GM13977 (cell line): ENCODE results near the gene RANBP9.

Experiments used
- DNase-seq: peaks from one replicate; pipeline ENCODE4 v3.0.0; 2012; ENCODE audit warnings: low spot score
- CTCF ChIP-seq: IDR thresholded peaks from 2 replicates; pipeline ENCODE4 v1.5.1; 2012; ENCODE audit warnings: mild to moderate bottlenecking, control low read depth; ENCODE audit not compliant: insufficient read depth; ENCODE audit errors: extremely low read depth, missing control alignments
- in situ Hi-C: fragments of 300-500 bp; cut with MboI; formaldehyde crosslinking; loops from one replicate; pipeline ENCODE4 v1.12.0; 2022; ENCODE audit warnings: low sequenced_read_pairs, low pct_unique_long_range_greater_than_20kb, mixed read lengths, inconsistent platforms; ENCODE audit not compliant: unreplicated experiment

The RANBP9 gene

GRCh38 chr6:13682346-13682745 is 29.3 kb downstream of the RANBP9 start:
- in situ Hi-C loops = no loop called here
- DNase-seq = no peak
- TF ChIP-seq CTCF = no peak

GRCh38 chr6:13681305-13682061 is 30.2 kb downstream of the RANBP9 start:
- in situ Hi-C loops = no loop called here
- TF ChIP-seq CTCF = no peak
- peak; percentile 23 for DNase-seq

GRCh38 chr6:13680448-13680968 is 31.1 kb downstream of the RANBP9 start:
- no peak for TF ChIP-seq CTCF
- in situ Hi-C loops = no loop called here
- no peak for DNase-seq

GRCh38 chr6:13679996-13680395 is 31.6 kb downstream of the RANBP9 start:
- in situ Hi-C loops = no loop called here
- no peak for TF ChIP-seq CTCF
- DNase-seq = no peak

- DNase-seq = no peak
- in situ Hi-C loops = no loop called here
- no peak for TF ChIP-seq CTCF
Observed at GRCh38 chr6:13678255-13678983, 33.2 kb downstream of the RANBP9 start.

- DNase-seq = no peak
- in situ Hi-C loops = no loop called here
- TF ChIP-seq CTCF = no peak
Observed at GRCh38 chr6:13677878-13678254, 33.8 kb downstream of the RANBP9 start.
